Measurements from ENCODE around the gene HNRNPL. TPM values are rescaled to one million over a fixed set of nuclear protein-coding genes. Genes with fewer than 3 reads are reported as not detected.

The HNRNPL gene
- total and polyA plus RNA-seq, 2 donors from 2014 or later = 168 to 278 TPM

- H3K27ac ChIP-seq (ENCODE audit: low read depth in 2 of 2, low read length in 2 of 2) = no peak overlapping the region
- FAIRE-seq (no peak), DNase-seq (no peak)
- no peaks in the 10 kb centered on the region for H3K9me3 ChIP-seq (ENCODE audit: control insufficient read depth in 2 of 3, insufficient read depth in 1 of 3, low read length in 3 of 3)
- no peak for TF ChIP-seq CTCF (IDR thresholded peaks at IDR 0.05; ENCODE audit: borderline replicate concordance, extremely low read depth, insufficient read depth)
- H3K4me3 ChIP-seq (ENCODE audit: low read length in 3 of 3) = no peak overlapping the region
- intact Hi-C loops (cut with DNase I) = no loop called here
- peaks cover 29 to 79% (median 69%) of the 10 kb centered on the region in 3 donors for H3K36me3 ChIP-seq (ENCODE audit: control insufficient read depth in 2 of 3, insufficient read depth in 3 of 3, low read length in 3 of 3)
- no peak overlapping the region for H3K9ac ChIP-seq (ENCODE audit: low read length in 3 of 3)
- H3K4me1 ChIP-seq (ENCODE audit: control insufficient read depth in 2 of 3, insufficient read depth in 2 of 3, low read depth in 1 of 3, low read length in 3 of 3) = peaks cover 0 to 18% (median 7%) of the 10 kb centered on the region in 3 donors
- H3K27me3 ChIP-seq (ENCODE audit: control insufficient read depth, insufficient read depth, low read length) = no peaks in the 10 kb centered on the region
These were observed 5.6 kb downstream of the HNRNPL start for GRCh38 chr19:38844093-38844686.

- TF ChIP-seq CTCF (IDR thresholded peaks at IDR 0.05; ENCODE audit: borderline replicate concordance, extremely low read depth, insufficient read depth) = no peak
- H3K27ac ChIP-seq (ENCODE audit: low read depth in 2 of 2, low read length in 2 of 2) = no peak overlapping the region
- DNase-seq (no peak), FAIRE-seq (no peak)
- no peaks in the 10 kb centered on the region for H3K9me3 ChIP-seq (ENCODE audit: control insufficient read depth in 2 of 3, insufficient read depth in 1 of 3, low read length in 3 of 3)
- intact Hi-C loops (cut with DNase I) = no loop called here
- peaks cover 35 to 88% (median 78%) of the 10 kb centered on the region in 3 donors for H3K36me3 ChIP-seq (ENCODE audit: control insufficient read depth in 2 of 3, insufficient read depth in 3 of 3, low read length in 3 of 3)
- H3K9ac ChIP-seq (ENCODE audit: low read length in 3 of 3) = no peak overlapping the region
- no peaks in the 10 kb centered on the region for H3K27me3 ChIP-seq (ENCODE audit: control insufficient read depth, insufficient read depth, low read length)
- no peak overlapping the region for H3K4me3 ChIP-seq (ENCODE audit: low read length in 3 of 3)
- H3K4me1 ChIP-seq (ENCODE audit: control insufficient read depth in 2 of 3, insufficient read depth in 2 of 3, low read depth in 1 of 3, low read length in 3 of 3) = peaks cover 0 to 12% (median 7%) of the 10 kb centered on the region in 3 donors
These were observed 6.5 kb downstream of the HNRNPL start for GRCh38 chr19:38843175-38843758.

- no peak for FAIRE-seq
- Histone ChIP-seq H3K9me3 (ENCODE audit: control insufficient read depth in 2 of 3, insufficient read depth in 1 of 3, low read length in 3 of 3) (no peaks in the 10 kb centered on the region), H3K27me3 (ENCODE audit: control insufficient read depth, insufficient read depth, low read length) (no peaks in the 10 kb centered on the region), H3K27ac (ENCODE audit: low read depth in 2 of 2, low read length in 2 of 2) (no peak overlapping the region), H3K4me3 (ENCODE audit: low read length in 3 of 3) (no peak overlapping the region), H3K4me1 (ENCODE audit: control insufficient read depth in 2 of 3, insufficient read depth in 2 of 3, low read depth in 1 of 3, low read length in 3 of 3) (peaks cover 0 to 10% (median 6%) of the 10 kb centered on the region in 3 donors), H3K36me3 (ENCODE audit: control insufficient read depth in 2 of 3, insufficient read depth in 3 of 3, low read length in 3 of 3) (peaks cover 36 to 92% (median 83%) of the 10 kb centered on the region in 3 donors), H3K9ac (ENCODE audit: low read length in 3 of 3) (no peak overlapping the region)
- no peak for DNase-seq
- intact Hi-C loops (cut with DNase I) = no loop called here
- no peak for TF ChIP-seq CTCF (IDR thresholded peaks at IDR 0.05; ENCODE audit: borderline replicate concordance, extremely low read depth, insufficient read depth)
These were observed 7.2 kb downstream of the HNRNPL start for GRCh38 chr19:38842439-38843174.

Measured in kidney (tissue), 14 donors.